ENCODE results near the gene SLC25A26.

SLC25A26 gene, protein sequence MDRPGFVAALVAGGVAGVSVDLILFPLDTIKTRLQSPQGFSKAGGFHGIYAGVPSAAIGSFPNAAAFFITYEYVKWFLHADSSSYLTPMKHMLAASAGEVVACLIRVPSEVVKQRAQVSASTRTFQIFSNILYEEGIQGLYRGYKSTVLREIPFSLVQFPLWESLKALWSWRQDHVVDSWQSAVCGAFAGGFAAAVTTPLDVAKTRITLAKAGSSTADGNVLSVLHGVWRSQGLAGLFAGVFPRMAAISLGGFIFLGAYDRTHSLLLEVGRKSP

DNA sequence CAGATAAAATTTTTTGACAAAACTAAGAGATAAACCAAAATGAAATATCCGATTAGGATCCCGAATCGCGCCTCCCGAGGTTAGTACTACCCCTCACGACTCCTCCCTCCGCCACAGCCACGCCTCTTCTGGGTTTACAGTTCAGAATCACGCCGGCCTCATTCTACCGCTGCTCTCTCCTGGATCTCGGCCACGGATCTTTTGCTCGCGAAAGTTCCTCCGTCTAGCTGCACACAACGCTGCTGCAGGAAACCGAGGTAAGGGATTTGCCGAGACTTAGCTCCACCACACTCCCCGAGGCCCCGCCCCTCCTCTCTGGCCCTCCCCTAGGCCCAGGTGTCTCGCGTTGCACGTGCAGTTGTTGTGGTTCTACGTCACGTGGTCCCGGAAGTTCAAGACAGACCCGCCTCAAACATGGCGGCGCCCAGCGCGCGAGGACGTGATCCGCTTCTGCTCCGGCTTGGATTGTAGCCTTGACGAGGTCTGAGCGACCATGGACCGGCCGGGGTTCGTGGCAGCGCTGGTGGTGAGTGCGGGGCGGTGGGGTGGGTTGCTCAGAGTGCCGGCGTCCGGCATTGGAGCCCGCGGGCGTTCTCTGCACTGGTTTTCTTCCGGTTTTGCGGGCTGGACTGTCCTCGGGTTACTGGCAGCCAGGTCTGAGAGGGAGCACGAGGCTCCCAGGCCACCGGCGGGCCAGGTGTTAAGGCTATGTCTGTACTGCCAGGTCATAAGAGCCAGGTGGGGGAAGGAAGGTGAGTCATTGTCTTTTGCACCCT, at the start of gene SLC25A26:
Gene SLC25A26, plus strand, starts transcription at position 400 of the 776 bp plus-strand sequence. Its CDS starts 94 bp downstream, at position 494.
- TF ChIP-seq, protein P1, sequence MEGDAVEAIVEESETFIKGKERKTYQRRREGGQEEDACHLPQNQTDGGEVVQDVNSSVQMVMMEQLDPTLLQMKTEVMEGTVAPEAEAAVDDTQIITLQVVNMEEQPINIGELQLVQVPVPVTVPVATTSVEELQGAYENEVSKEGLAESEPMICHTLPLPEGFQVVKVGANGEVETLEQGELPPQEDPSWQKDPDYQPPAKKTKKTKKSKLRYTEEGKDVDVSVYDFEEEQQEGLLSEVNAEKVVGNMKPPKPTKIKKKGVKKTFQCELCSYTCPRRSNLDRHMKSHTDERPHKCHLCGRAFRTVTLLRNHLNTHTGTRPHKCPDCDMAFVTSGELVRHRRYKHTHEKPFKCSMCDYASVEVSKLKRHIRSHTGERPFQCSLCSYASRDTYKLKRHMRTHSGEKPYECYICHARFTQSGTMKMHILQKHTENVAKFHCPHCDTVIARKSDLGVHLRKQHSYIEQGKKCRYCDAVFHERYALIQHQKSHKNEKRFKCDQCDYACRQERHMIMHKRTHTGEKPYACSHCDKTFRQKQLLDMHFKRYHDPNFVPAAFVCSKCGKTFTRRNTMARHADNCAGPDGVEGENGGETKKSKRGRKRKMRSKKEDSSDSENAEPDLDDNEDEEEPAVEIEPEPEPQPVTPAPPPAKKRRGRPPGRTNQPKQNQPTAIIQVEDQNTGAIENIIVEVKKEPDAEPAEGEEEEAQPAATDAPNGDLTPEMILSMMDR (IDR thresholded peaks at IDR 0.05; ENCODE audit: unreplicated experiment in 3 of 3): no peak
- Mint-ChIP-seq H3K27ac (peak within 1 kb of the TSS; percentile 44 to 87 (median 61)), H3K9me3 (no peaks in the 10 kb centered on the region), H3K27me3 (ENCODE audit: low read depth) (peaks cover 8% of the 10 kb centered on the region), H3K36me3 (ENCODE audit: low read depth) (peaks cover 10% of the 10 kb centered on the region), H3K4me3 (peak within 1 kb of the TSS; percentile 89 to 94 (median 93)), H3K4me1 (peaks cover 13% of the 10 kb centered on the region)

DNA sequence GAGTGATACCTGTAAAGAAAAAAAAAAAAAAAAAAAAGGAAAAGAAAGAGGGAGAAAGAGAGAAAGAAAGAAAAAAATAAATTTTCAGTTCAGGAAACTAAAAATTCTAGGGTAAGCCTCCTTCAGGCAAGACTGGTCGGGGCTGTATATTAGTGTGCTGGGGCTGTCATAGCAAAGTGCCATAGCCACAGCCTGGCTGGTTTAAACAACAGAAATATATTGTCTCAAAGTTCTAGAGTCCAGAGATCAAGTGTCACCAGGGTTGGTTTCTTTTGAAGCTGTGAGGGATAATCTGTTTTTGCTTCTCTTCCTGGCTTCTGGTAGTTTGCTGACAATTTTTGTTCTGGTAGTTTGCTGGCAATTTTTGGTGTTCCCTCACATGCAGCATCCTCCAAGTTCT, 48.4 kb upstream of the SLC25A26 start:
- TF ChIP-seq, protein P1 (IDR thresholded peaks at IDR 0.05; ENCODE audit: unreplicated experiment in 3 of 3): no peak
- Mint-ChIP-seq H3K27me3 (ENCODE audit: low read depth) (peaks cover 7% of the 10 kb centered on the region), H3K4me1 (no peaks in the 10 kb centered on the region), H3K27ac (no peak overlapping the region), H3K9me3 (no peaks in the 10 kb centered on the region), H3K4me3 (no peak overlapping the region), H3K36me3 (ENCODE audit: low read depth) (no peaks in the 10 kb centered on the region)

DNA sequence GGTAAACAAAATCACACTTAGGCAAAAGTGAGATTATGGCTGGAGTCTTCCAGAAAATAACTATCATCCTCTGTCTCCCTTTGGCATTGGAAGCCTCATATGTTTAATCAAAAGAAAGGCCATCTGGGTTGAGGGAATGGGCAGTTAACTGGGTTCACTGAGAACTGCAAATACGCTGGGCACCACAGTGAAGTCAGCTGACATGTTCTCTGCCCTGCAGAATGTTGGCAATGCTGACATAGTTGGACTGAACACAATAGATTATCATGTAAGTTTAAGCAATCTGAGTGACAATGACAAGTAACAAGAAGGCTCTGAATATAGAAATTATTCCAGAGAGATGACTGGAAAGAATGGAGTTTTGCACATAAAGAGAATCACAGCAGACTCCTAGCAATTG, 43.8 kb upstream of the SLC25A26 start:
- peaks cover 17% of the 10 kb centered on the region for H3K4me1 Mint-ChIP-seq
- H3K36me3 Mint-ChIP-seq (ENCODE audit: low read depth): no peaks in the 10 kb centered on the region
- H3K27ac Mint-ChIP-seq: no peak overlapping the region
- H3K9me3 Mint-ChIP-seq: no peaks in the 10 kb centered on the region
- H3K27me3 Mint-ChIP-seq (ENCODE audit: low read depth): peaks cover 4% of the 10 kb centered on the region
- H3K4me3 Mint-ChIP-seq: no peak overlapping the region
- TF ChIP-seq, protein P1 (IDR thresholded peaks at IDR 0.05; ENCODE audit: unreplicated experiment in 3 of 3): no peak

DNA sequence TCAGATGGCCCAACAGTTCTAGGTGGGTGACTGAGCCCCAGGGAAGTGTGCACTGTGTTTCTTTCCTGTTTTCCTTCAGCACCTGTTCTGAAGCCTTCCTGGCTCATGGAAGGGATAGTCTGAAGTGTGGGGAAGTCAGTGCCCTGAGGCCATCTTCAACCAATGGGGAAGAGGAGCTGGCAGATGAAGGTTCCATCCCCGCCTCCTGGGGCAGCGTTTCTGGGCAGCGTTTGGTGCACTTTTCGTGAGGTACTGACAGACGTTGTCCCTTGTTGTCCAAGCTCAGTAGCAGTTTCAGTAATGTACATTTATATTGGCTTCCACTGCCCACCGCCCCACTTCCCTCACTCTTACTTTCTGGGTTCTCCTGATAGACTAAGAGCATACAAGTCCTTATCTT, 42.6 kb upstream of the SLC25A26 start:
- no peaks in the 10 kb centered on the region for H3K9me3 Mint-ChIP-seq
- no peaks in the 10 kb centered on the region for H3K36me3 Mint-ChIP-seq (ENCODE audit: low read depth)
- no peak overlapping the region for H3K4me3 Mint-ChIP-seq
- TF ChIP-seq, protein P1 (IDR thresholded peaks at IDR 0.05; ENCODE audit: unreplicated experiment in 3 of 3): no peak
- peaks cover 4% of the 10 kb centered on the region for H3K27me3 Mint-ChIP-seq (ENCODE audit: low read depth)
- no peak overlapping the region for H3K27ac Mint-ChIP-seq
- peaks cover 24% of the 10 kb centered on the region for H3K4me1 Mint-ChIP-seq

DNA sequence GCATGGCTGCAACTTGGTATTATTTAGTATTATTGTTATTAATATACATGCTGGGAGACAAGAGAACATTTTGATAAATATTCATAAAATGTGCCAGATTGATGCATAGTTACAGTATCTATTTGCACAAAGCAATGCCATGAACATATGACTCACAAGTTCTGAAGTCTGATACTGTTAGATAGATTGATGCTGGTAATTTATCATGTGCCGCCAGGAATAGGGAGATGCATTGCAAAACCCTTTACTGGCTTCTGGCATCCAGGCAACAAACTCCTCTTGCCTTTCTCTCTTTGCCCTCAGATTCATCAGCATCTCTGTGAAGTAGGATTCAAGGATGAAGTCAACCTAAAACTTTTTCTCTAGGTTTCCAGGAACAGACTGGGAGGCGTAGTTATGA, 41.0 kb upstream of the SLC25A26 start:
- Mint-ChIP-seq H3K4me3 (no peak overlapping the region), H3K9me3 (no peaks in the 10 kb centered on the region), H3K27ac (peak overlapping the region in 2 of 3 experiments; percentile 64 to 65), H3K36me3 (ENCODE audit: low read depth) (no peaks in the 10 kb centered on the region), H3K4me1 (peaks cover 30% of the 10 kb centered on the region), H3K27me3 (ENCODE audit: low read depth) (peaks cover 4% of the 10 kb centered on the region)
- TF ChIP-seq, protein P1 (IDR thresholded peaks at IDR 0.05; ENCODE audit: unreplicated experiment in 3 of 3): no peak
